C4-2B (cell line): ENCODE results near the gene MRPL55.

Source experiments
- H3K27ac ChIP-seq: fragments of 450-650 bp; 2 replicates; pipeline ENCODE4 v1.5.1; 2017
- ZFX ChIP-seq: fragments of 450-650 bp; IDR thresholded peaks from 2 replicates; pipeline ENCODE4 v1.6.1; 2017
- TF ChIP-seq, protein P1 (sequence below): fragments of 450-650 bp; conservative IDR thresholded peaks from 2 replicates; pipeline ENCODE4 v1.5.1; 2017; ENCODE audit warnings: mild to moderate bottlenecking

The MRPL55 gene

DNA sequence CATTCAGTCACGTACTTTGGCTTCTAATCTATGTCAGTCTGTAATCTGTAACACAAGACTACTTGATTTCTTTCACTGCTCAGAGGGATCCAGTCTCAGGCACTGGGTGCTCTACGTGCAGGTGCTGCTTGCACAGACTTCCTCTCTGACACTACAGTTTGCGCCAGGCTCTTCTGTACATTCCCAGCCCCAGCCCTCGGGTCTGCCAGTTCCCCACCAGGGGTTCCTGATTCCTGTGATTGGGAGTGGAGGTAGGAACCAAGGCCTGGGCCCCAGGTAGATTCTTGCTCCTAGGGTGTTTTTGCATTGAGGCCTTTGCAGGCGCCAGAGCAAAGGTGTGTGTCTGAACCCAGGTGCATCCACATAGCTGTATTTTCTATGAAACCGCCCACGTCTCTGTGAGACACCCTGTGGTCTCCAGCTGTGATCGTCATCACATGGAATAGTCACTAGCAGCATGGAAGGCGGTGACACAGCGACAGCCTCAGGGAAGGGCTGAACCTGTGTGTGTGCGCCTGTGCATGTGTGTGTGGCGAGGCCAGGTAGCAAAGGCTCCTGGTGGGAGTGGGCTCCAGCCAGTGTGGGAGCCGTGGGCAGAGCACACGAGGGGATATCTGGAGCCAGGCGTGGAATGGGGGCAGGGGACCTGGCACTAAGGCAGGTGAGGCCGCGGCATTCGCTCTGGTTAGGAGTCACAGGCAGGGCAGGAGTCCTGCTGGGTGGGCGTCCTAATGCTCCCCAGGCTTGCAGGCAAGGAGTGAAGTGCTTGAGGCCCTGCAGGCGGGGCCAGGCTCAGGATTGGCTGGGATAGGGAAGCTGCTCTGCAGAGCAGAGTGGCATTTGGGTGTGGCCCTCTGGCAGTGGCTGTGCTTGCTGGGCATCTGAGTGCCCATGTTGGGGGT is 45.8 kb upstream of the MRPL55 start:
- no peak overlapping the region for H3K27ac ChIP-seq
- TF ChIP-seq ZFX, result no peak
- TF ChIP-seq, protein P1, sequence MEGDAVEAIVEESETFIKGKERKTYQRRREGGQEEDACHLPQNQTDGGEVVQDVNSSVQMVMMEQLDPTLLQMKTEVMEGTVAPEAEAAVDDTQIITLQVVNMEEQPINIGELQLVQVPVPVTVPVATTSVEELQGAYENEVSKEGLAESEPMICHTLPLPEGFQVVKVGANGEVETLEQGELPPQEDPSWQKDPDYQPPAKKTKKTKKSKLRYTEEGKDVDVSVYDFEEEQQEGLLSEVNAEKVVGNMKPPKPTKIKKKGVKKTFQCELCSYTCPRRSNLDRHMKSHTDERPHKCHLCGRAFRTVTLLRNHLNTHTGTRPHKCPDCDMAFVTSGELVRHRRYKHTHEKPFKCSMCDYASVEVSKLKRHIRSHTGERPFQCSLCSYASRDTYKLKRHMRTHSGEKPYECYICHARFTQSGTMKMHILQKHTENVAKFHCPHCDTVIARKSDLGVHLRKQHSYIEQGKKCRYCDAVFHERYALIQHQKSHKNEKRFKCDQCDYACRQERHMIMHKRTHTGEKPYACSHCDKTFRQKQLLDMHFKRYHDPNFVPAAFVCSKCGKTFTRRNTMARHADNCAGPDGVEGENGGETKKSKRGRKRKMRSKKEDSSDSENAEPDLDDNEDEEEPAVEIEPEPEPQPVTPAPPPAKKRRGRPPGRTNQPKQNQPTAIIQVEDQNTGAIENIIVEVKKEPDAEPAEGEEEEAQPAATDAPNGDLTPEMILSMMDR, result no peak

DNA sequence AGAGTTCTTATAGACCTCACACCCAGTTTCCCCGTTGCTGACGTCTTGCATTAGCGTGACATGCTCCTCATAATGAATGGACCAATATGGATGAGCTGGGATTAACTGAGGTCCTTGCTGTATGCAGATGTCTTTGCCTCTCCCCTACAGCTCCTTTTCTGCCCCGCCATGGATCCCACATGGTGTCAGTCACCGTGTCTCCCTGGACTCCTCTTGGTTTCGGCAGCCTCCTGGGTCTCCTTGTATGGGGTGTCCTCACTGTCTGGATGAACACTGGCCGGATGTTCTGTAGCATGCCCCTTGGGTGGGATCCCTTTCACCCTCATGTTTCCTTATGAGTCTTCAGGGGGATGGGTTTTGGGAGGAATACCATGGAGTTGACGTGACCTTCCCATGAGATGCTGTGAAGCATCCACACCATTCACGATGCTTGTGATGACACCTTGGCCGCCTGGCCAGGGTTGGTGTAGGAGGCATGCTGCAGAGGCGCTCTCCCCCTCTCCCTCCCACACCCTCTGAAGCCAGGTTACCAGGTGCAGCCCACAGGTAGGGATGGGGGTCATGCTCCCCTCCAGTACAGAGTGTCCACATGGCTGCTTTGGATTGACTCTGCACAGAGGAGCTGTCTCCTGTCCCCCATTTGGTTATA is 45.0 kb upstream of the MRPL55 start:
- no peak overlapping the region for H3K27ac ChIP-seq
- no peak for TF ChIP-seq ZFX
- TF ChIP-seq, protein P1, result no peak

DNA sequence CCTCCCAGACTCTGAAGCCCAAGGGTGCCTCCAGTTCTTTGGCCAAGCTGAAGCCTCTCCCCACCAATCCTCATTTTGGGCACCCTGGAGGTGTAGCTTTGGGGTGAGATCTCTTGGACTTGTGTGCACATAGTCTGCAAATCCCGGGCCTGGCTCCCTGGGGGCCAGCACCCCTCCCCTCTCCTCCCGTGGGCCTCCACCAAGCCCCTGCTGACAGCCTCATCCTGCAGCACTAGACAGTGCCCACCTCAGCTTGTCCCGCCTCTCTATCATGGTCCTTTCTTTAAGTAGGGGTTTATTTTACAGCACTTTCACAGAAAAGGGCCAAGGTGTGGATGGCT is 43.8 kb upstream of the MRPL55 start:
- H3K27ac ChIP-seq, result no peak overlapping the region
- TF ChIP-seq, protein P1, result no peak
- no peak for TF ChIP-seq ZFX

DNA sequence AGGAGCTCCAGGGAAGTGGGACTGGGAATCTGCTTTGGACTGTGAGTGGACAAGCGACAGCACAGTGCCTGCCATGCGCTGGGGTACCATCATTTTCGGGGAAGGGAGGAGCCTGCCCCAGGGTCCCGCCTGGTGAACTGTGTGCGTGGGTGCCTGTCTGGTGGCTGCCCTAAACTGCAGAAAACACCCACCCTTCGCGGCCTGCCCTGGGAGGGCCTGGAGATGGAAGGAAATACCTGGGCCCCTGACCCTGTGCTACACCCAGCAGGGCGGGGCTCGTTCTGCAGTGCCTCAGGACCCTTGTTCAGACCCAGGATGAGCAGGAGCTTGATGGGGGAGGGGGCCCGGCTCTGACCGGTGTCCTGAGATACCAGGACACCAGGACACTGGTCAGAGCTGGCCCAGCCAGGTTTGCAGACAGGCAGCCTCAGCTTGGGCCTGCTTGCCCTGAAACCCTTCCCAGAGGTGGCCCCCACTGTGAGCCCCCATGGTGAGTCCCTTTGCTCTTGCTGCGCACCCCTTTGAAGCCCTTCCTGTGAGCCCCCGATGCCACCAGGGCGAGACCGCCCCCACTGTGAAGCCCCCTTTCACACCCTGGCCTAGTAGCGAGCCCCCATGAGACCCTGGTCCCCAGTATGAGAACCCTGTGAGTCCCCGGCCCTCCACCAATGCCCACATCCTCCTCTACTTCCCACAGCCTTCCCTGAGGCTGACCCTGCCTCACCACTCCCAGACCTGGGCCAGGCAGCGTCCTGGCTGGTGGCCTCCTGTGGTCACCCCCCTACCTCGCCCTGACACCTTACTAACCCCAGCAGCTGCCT is 43.2 kb upstream of the MRPL55 start:
- TF ChIP-seq, protein P1, result no peak
- no peak for TF ChIP-seq ZFX
- H3K27ac ChIP-seq, result no peak overlapping the region

DNA sequence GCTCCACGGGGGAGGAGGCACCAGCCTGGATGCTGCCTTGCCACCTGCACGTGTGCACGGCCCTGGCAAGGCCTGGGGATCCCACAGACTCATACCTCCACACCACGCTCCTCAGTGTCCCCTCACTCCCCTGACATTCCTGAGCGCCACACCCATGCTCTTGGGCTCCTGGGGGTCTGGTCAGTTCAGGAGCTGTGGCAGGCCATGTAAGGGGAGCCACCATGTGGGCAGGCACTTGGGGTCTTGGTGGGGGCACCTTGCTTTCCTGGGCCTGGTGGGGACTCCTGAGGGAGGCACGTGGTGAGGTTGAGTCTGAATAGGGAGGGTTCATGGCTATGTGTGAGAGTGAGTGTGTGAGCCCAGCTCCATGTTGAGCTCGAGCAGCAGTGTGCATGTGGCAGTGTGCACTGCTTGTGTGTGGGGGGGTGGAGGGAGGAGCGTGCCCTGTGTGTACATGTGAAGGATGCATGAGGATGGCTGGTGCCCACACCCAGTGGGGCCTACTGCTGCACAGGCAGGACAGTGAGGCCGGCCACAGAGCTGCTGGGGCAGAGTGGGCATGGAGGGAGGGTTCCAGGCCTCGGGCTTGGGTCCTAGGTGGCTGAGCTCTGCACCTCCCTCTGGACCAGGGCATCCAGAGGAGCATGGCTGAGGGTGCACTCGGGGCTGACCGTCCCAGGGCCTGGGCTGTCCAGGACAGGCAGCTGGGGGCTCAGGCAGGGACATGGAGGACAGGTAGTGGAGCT is 42.3 kb upstream of the MRPL55 start:
- no peak for TF ChIP-seq ZFX
- TF ChIP-seq, protein P1, result no peak
- H3K27ac ChIP-seq, result no peak overlapping the region

DNA sequence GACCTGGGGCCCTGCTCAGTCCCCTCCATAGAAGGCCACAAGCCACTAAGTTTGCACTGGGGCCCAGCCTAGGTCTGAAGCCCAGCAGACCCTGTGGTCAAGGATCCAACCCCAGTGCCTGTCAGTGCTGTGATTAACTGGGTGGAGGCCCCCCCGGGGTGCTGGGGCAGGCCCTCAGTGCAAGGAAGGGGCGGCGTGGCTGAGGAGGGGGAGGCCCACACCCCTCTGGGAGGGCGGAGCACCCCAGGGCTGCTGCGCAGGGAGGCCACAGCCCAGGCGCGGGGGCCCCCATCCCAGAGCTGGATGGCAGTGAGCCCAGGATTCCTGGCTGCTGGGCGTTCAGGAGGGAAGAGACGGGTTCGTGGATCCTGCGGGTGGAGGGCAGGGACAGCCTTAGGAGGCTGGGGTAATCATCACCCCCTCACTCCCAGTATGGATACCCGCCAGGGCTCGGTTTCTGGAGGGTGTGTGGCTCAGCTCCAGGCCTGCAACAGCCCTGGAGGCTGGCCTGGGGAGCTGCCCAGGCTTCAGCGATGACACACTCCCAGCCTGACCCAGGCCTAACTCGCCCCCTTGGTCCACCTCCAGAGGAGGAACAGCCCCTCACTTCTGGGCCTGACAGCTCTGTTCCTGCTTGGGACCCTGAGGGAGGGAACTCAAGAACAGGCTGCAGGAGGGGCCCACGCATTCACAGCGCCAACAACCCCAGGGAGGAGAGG is 41.5 kb upstream of the MRPL55 start:
- H3K27ac ChIP-seq, result no peak overlapping the region
- no peak for TF ChIP-seq ZFX
- TF ChIP-seq, protein P1, result no peak
